Stimulated activated CD4-positive, alpha-beta T cell treated with anti-CD3 and anti-CD28 coated beads, TNF-alpha, amount 100 ng/mL, for 48 hours (primary cell): ENCODE results near the gene HIVEP2.

ENCODE experiments used
- DNase-seq, 3 donors: peaks; one replicate each; pipeline ENCODE4 v3.0.0-alpha.2; 2020; ENCODE audit warnings: low read depth in 3 of 3

The HIVEP2 gene

DNA sequence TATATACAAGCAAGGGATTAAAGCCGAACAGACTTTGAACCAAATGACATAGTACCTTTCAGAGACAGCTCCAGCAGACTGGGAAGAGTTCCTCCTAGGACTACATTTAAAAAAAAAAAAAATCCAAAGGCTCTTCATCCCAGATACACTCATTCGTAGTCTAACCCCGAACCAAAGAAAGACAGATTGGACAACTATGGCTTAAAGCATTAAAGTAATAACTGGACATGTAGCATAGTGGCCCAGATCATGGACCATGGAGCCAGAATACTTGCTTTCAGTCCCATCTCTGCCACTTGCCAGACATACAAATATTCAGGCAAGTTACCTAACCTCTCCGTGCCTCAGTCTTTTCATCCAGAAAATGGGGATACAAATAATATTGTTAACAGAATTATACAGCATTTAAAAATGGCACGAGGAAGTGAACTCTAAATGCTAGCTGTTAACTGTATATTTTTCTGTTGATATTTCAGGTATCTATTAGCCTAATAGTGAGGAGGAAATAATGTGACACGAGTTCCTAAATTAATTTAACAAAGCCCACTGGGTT lies 123.7 kb downstream of the HIVEP2 start:
- no peak for DNase-seq

DNA sequence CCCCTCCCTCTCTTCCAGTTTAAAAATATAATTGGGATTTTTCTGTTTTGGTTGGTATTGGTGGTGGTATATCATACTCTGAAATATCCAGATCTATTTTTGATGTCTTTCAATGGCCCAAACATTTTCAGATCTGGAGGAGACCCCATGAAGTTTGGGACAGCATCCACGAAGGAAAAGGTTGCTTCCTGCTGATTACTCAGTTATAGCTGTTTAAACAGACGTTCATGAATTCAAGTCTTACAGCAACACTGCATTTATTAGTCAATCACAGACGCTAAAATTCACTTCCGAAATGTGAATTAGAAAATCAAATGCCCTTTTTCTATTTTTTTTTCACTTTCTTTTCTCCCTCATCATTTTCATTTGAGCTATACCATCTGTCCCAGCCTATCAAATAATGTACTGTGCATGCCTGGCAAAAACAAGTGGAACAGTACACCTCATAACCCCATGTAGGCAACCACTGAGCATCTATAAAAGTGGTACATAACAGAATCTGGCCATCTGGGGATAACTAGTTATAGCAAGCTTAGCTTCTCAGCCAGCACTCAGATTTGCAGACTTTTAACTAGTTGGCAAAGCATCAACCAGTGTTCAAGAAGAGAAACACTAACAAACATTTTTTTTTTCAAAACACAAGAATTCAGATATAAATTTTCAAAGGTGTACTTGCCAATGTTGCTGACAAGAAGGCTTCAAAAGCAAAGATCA lies 124.5 kb downstream of the HIVEP2 start:
- no peak for DNase-seq

DNA sequence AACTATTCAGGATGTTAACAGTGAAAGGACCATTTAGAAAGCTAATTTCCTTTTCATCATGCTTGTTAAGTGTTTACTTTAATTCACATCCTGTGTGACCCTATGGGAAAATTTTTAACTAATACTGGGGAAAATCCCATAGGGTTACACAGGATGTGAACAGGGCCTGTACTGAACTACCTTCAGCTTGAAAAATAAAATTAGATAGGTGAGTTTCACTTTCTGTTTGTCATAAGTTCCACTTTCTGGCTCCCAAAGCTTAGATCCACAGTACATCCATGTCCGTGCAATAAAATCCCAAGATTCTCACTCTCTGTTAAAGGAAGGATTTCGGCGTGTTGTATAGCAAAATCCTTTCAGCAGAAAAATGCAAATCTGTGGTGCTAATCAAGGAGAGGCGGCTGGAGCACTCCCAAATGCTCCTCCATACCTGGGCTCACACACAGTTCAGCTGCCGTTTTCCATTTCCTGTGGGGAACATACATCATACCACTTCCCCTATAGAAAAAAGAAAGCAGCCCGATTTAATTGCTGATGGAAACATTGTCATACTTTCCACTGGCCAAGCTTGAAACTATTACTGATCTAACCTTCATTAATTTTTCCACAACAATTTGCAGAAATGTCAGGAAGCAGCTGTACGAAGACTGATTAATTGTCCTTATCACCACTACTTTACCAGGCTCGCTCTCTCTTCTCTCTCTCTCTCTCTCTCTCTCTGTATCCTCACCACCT lies 125.2 kb downstream of the HIVEP2 start:
- DNase-seq = peak in 1 of 3 donors; percentile 32

DNA sequence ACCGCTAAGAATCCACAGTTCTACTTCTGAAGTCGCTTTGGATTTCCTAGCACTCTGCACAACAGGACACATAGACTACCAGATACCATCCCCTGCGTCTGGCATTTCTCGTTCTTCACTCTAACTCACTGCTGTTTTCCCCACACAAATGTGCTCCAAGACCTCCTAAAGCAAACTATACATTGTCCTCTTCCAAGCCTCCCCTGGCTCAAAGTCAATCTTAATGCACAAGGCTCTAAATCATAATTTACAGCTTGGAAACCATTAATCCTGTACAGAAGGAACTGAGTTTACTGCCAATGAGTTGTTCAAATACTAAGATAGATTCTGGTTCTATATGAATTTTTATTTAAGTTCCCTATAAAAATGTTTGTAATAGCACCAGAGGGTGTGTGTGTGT lies 128.5 kb downstream of the HIVEP2 start:
- DNase-seq = no peak

DNA sequence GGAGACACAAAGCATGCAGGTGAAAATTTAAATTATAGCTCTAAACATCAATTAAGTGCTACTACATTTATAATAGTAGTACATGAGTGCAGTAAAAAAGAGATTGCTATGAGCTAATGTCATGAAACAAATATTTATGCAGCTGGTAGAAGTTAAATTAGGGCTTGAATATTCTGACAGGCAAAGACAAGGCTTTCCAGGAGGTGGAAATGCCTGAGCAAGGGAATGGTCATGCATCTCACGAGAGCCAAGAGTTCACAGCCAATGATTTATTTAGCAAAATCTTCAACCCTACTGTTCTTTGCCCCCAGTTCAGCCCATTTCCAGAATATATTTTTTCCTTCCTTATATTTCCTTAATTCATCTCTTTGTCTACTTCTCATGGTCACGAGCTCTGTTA lies 128.9 kb downstream of the HIVEP2 start:
- DNase-seq = no peak

DNA sequence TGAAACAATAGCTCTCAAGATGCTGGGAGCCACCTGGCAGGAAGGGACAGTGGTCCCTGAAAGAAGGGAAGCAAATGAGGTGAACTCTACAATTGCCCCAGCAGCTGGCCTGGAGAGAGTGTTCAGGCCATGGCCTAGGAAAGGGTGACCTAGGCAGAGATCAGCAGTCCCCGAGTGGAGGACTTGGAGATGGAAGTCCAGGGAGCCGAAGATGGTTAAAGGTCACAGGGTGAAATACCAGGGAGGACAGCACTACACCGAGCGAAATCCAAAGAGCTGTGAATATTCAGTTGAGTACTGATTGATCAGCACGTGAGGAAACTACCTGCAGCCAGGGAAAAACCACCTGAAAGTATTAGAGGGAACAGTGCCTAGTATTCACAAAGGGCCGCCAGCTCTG lies 133.1 kb downstream of the HIVEP2 start:
- DNase-seq = no peak

DNA sequence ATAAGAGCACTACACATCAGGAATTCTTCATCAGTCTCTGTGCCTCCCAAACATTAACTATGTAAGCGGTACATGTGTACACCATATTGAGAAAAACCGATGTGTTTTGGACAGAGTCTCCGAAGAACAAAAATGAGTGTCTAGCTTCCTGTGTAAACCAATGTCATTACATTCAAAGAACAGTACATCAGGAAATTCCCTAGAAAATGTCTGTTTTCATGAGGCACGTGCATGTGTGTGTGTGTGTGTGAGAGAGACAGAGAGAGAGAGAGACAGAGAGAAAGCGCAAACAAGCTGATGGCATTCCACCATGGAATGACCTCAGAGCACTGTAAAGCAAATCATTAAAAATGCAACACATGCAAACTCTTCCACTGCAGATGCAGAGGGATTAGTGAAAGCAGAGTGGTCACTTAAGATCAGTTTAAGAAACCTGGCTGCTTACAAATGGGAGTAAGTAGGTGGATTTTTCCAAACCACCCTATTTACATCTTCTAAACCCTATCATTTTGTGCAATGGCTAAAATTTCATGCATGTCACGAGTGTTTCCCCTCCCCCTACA lies 133.9 kb downstream of the HIVEP2 start:
- DNase-seq = no peak

DNA sequence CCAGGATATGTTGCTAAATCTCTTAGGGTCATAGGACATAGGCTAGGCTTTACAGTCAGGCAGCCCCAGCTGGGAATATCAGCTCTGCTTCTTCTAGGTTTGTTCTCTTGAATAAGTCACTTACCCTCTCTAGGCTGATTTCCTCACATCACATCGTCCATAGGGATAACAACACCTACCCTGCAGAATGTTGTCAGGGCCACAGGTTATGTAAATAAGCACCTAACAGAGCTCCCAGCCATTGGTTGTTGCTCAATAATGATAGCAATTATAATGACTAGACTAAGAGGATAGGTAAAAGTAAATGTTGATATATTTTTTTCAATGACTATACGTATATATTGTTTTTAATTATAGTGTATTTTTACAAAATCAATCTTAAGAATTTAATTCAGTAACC lies 135.0 kb downstream of the HIVEP2 start:
- DNase-seq = no peak

DNA sequence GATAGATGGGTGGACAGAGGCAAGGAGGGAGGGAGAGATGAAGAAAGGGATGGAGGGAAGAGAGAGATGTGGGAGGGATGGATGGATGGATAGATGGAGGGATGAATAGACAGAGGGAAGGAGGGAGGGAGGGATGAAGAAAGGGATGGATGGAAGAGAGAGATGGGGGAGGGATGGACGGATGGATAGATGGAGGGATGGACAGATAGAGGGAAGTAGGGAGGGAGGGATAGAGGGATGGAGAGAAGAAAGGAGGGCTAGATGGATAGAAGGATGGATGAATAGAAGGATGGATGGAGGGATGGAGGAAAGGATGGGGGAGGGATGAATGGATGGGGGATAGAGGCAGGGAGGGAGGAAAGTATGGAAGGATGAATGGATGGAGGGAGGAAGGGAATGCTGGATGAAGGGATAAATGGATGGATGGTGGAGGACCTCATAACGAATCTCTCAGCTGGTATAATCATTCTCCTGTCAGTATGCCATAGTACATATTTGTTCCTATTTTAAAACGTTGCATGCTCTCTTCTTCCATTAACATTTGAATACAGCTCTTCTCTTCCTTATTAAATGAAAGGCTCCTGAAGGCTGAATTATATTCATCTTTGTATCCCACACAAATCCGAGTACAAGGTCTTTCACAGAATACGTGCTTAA lies 136.4 kb downstream of the HIVEP2 start:
- no peak for DNase-seq

DNA sequence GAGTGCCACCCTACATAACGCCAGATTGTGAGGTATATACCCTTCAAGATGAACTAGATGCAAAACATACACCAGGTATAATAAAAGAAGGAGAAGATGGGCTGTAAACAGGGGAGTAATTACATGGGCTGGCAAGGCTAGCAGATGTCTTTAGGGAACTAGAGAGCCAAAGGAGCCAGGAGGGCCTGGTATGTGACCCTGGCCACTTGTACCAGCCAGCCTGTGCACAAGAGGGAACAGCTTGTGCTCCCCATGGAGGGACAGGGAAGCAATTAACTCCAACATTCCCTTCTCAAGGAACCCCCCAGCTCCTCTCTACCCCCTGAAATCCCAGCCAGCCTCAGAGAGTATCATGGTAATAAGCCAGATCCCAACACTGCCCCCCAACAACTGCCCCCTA lies 139.9 kb downstream of the HIVEP2 start:
- no peak for DNase-seq

DNA sequence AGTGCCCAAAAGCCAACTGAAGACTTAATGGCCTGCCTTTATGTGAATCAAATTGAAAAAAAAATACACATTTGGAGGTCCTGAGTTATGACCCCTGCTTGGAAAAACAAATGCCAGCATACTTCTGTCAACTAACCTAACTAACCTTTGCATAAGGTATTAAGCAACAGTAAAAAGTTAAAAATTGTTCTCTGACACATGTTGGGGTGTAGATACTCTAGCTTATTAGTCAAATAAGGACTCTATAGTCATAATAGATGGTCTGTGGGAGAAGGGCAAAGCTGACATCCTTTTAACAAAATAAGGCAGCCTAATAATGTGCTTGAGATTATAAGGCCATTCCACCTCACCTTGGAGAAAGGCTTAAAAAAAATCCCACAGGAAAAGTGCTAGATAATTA lies 140.5 kb downstream of the HIVEP2 start:
- no peak for DNase-seq

DNA sequence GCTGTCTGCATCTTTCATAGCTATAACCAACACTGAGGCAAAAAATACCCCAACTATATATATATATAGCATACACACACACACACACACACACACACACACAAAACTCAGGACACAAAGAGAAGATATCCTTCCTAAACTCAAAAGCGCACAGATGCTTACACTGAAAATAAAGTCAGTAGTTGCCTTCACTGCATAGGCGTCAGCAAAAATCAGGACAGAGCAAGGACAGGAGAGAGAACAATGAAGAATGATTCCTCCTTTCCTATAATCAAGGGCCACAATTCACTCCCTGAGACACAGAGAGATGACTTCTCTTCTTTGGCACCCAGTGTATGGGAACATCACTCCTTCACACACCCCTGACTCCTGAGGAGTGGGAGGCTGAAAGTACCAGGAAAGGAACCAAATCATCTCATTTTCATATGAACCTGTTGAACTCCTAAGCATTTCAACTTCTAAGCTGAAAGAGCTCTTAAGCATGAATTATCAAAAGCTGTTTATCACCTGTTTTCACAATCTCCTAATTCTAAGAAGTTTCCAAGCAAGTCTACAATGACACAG lies 141.4 kb downstream of the HIVEP2 start:
- DNase-seq = no peak

DNA sequence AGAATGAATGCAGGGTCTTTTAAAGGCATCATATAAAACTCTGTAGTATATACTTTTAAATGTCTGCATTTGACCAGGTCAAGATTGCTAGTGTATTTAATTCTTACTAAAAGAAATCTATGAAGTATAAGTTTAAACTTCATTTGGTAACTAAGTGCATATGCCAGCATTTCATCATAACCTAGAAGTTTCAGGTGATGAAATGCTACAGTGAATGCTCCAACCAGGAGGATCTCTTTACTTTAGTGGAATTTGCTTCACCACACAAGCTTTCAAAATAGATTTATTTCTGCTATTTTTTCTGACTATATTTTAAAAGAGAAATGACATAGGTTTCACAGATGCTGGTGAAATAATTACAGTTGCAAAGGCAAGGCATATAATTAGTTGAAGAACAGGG lies 141.9 kb downstream of the HIVEP2 start:
- no peak for DNase-seq

DNA sequence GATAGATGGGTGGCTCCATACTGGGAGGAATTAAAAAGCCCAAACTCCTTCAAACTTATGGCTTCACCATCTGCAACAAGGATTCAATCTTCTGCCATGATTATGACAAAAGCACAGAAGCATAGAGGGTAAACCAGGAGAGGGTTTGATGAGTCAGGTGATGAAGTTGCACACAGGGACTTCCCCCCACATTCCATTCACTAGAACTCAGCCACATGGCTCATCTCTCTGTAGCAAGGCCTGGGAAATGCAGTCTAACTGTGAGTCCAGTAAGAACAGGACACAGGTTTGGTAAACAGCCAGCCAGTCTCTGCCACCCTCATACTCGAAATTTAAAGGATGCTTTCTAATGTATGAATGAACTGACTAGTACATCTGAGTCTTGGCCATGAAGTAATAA lies 142.9 kb downstream of the HIVEP2 start:
- DNase-seq = peak; percentile 36 to 53 (median 38)

DNA sequence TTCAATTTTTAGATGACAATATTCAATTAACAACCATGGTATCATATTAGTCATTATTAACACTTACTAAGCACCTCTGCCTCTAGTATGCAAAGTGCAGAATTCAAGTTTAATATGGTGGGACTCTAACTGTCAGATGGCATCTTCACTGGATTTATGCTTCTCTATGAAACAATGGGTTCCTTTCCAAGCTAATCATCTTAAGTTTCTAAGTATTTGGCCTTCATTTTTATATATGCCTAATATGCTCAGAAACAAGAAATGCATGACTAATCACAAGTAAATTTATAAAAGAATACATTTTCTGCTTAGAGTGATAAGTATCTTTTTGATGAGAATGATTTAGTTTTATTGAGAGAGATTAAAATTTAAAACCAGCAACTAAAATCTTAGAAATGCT lies 144.7 kb downstream of the HIVEP2 start:
- no peak for DNase-seq

DNA sequence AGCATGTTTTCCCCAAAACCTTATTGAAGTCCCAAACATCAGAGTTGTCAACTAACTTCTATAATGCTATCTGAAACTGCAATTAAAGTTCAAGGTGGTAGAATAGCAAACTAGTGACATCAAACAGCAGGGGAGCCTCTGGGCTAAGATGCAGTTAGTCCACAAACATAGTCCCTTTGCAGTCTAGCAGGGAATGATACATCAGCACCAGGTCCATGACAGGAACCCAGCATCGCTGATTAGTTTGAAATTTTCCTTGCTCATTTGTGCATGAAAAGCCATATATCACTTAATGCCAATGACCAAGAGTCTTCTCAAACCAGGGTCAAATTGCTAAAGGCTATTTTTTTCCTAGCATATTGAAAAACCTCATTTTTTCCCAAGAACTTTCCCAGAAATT lies 145.3 kb downstream of the HIVEP2 start:
- no peak for DNase-seq

DNA sequence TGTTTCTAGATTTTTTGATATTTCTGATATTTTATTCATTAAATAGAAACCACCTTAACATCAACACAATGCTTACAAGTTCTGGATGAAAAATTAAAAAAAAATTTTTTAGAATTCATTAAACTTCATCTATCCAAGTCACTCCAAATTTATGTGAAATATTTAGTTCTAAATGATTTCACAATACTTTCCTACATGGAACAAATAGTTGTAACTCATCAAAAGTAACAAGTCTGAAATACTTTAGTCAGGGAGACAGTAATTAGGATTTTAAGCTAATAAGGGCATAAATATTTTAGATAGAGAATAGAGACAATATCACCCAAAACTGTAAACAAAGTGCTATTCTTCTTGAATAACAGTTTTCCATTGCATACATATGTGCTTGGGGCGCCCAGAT lies 147.8 kb downstream of the HIVEP2 start:
- no peak for DNase-seq

DNA sequence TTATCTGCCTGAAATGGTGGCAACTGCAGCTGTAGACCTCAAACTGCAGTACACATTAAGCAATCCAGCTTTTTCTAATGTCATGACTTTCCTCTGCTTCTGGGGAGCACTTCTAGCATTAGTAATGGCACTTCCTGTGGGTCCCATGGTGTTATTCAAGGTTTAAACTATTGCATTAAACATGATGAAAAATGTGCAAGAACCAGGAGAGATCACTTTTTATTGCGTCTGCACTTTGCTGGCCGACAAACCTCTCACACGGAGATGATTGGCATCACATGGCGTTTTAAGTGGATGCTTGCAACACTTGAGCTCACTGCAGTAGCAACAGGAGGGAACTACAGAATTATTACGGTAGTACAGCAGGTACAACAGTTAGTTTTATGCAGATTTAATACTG lies 148.4 kb downstream of the HIVEP2 start:
- DNase-seq = no peak

DNA sequence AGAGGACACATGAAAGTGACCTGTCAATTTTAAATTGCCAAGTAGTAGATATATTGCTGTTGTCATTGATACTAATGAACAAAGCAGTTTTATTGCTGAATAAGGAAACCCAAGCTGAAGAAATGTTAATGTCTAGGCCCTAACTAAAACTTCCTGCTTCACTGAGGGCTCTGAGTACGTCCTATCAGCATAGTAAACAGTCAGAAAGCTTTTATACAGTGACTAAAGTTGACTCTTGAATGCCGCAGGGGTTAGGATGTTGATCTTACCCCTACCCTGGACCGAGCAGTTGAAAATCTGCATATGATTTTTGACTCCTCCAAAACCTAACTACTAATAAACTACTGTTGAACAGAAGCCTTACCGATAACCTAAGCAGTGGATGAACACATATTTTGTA lies 149.0 kb downstream of the HIVEP2 start:
- DNase-seq = no peak

DNA sequence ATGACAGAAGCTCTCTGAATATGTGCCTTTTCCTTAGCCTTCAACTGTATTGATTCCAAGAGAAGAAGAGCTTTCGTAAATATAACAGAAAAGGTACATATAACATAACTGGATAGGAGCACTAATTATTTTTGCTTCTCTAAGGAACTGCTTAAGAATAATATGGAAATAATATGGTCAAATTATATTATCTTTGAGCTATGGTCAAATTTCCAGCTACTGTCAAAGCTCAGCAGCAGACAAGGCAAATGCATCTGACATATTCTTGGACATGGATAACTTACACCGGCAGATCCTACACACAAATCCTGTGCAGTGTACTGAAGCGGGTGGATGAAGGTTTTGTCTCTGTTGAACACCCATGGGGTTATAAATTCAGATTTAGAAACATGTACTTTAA lies 150.6 kb downstream of the HIVEP2 start:
- no peak for DNase-seq

DNA sequence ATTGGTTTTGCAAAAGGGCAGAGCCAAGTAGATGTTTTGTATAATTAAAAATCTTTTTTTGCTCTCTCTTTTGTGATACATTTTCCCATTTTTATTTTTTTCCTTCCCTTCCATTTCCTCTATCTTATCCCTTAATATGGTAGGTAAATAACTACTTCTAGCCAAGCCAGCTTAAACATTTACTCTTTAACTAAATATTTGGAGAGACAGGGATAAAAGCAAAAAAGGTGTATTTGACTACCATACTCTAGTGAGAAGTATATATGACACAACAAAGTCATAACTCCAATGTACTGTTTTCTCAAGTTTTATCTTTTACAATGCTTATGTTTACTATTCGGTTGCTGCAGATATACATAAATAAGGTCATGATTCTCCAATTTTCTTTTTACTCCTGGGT lies 154.7 kb downstream of the HIVEP2 start:
- DNase-seq = no peak

DNA sequence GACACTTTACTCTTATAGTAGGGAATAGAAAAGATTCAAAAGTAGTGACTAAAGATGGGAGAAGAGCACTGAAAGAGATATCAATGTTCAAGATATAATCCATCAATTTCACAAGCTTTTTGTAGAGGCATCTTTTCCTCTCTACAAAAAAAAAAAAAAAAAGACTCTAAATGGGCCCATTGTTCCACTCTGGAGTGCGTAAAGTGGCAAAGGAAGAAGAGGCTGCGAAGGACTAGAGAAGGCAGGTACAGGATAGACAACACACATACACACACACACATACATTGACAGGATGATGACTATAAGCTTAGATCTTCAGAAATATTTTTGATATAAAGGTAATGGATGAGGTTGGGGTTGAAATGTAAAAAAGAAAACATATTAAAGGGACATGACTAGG lies 157.6 kb downstream of the HIVEP2 start:
- no peak for DNase-seq
